Measurements from ENCODE around the gene ID3.
"Not testable (repeated sequence)": the region's sequence is repeated elsewhere in the genome, so short reads cannot be mapped to it uniquely, and the experiment has no call there.

Gene ID3

DNA sequence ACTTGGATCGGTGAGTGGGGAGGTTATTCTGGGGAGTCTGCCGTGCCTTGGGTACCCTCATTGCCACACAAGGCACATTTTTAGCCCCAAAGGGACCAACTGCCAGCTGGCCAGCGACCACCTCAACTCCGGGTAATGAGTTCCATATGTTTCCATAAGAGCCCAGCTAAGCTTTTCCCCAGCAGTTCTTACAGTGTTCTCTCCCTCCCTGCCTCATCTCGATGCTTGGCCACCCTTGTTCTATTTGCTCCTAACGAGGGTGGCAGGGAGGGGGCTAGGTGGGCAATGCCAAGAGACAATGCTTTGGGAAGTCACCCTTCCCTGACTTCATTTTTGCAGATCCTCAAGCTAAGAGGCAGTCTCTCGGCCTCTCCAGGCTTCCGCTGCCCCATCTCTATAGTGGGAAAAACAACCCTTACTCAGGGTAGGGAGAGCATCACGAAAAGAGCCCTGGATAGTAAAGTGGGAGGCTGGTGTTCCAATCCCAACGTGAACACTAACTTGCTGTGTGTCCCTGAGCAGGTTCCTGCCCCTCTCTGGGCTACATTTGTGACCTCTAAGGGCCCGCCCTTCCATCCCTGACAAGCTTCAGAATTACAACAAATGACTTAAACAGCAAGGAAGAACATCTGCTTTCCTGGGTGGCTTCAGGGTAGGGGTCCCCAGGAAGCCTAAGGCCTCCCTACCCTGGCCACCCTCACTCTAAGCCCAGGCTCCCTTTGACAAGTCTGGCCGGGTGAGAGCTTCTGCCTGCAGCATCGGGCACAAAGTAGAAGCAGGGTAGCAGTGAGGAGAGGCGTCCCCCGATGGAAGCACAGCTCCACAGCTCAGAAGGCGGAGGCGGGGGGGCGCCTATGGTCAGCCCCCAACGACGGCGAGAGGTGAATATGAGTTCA, 5.8 kb downstream of the ID3 start:
- H4K20me1 ChIP-seq: peaks cover 21% of the 10 kb centered on the region
- H3K4me3 ChIP-seq: peak overlapping the region; percentile 62
- TF ChIP-seq Cebpa-rat (IDR thresholded peaks at IDR 0.05): no peak
- peak overlapping the region; percentile 85 for H3K4me2 ChIP-seq
- H3K36me3 ChIP-seq: peaks cover 21% of the 10 kb centered on the region
- H3K9ac ChIP-seq: peak overlapping the region; percentile 88
- peak overlapping the region; percentile 99 for H3K27ac ChIP-seq
- no peaks in the 10 kb centered on the region for H3K9me3 ChIP-seq
- H3K4me1 ChIP-seq: peaks cover 82% of the 10 kb centered on the region
- H3K27me3 ChIP-seq: no peaks in the 10 kb centered on the region

GRCh38 chr1:23551849-23552248, 7.5 kb downstream of the ID3 start:
- peak overlapping the region; percentile 4 for H3K9ac ChIP-seq
- peaks cover 5% of the 10 kb centered on the region for H3K36me3 ChIP-seq
- H3K27me3 ChIP-seq: no peaks in the 10 kb centered on the region
- H3K9me3 ChIP-seq: no peaks in the 10 kb centered on the region
- TF ChIP-seq Cebpa-rat (IDR thresholded peaks at IDR 0.05): no peak
- H4K20me1 ChIP-seq: peaks cover 4% of the 10 kb centered on the region
- no peak overlapping the region for H3K4me3 ChIP-seq
- H3K4me1 ChIP-seq: peaks cover 93% of the 10 kb centered on the region
- peak overlapping the region; percentile 99; the same call in 1 of the 2 replicates for H3K27ac ChIP-seq
- peak overlapping the region; percentile 85 for H3K4me2 ChIP-seq

- peak overlapping the region; percentile 85 for H3K4me2 ChIP-seq
- H3K36me3 ChIP-seq: no peaks in the 10 kb centered on the region
- TF ChIP-seq Cebpa-rat (IDR thresholded peaks at IDR 0.05): no peak
- H3K27me3 ChIP-seq: no peaks in the 10 kb centered on the region
- H3K27ac ChIP-seq: peak overlapping the region; percentile 69
- peaks cover 96% of the 10 kb centered on the region for H3K4me1 ChIP-seq
- H3K9me3 ChIP-seq: no peaks in the 10 kb centered on the region
- no peaks in the 10 kb centered on the region for H4K20me1 ChIP-seq
- H3K9ac ChIP-seq: peak overlapping the region; percentile 12; the same call in 1 of the 2 replicates
- H3K4me3 ChIP-seq: no peak overlapping the region
These were observed 10.6 kb downstream of the ID3 start for GRCh38 chr1:23548704-23549143.

GRCh38 chr1:23546897-23547584, 12.3 kb downstream of the ID3 start:
- H3K4me1 ChIP-seq: peaks cover 91% of the 10 kb centered on the region

GRCh38 chr1:23545851-23546250, 13.4 kb downstream of the ID3 start:
- peak overlapping the region; percentile 61 for H3K27ac ChIP-seq
- no peaks in the 10 kb centered on the region for H3K27me3 ChIP-seq
- no peak for TF ChIP-seq Cebpa-rat (IDR thresholded peaks at IDR 0.05)
- no peak overlapping the region for H3K4me3 ChIP-seq
- H3K36me3 ChIP-seq: no peaks in the 10 kb centered on the region
- no peaks in the 10 kb centered on the region for H3K9me3 ChIP-seq
- peaks cover 79% of the 10 kb centered on the region for H3K4me1 ChIP-seq
- 0 out of 2 replicates have a peak overlapping the region, but pooled peaks have one; percentile 12 for H3K9ac ChIP-seq
- peak overlapping the region; percentile 67 for H3K4me2 ChIP-seq
- no peaks in the 10 kb centered on the region for H4K20me1 ChIP-seq

More at GRCh38 chr1:23546897-23547584, 12.3 kb downstream of the ID3 start:
- no peak overlapping the region for H3K4me3 ChIP-seq
- no peaks in the 10 kb centered on the region for H3K36me3 ChIP-seq
- H3K27me3 ChIP-seq: no peaks in the 10 kb centered on the region
- H3K27ac ChIP-seq: peak overlapping the region; percentile 27; the same call in 1 of the 2 replicates
- H3K4me2 ChIP-seq: peak overlapping the region; percentile 85
- H3K9me3 ChIP-seq: no peaks in the 10 kb centered on the region
- H4K20me1 ChIP-seq: no peaks in the 10 kb centered on the region
- no peak for TF ChIP-seq Cebpa-rat (IDR thresholded peaks at IDR 0.05)
- H3K9ac ChIP-seq: peak overlapping the region; percentile 30

DNA sequence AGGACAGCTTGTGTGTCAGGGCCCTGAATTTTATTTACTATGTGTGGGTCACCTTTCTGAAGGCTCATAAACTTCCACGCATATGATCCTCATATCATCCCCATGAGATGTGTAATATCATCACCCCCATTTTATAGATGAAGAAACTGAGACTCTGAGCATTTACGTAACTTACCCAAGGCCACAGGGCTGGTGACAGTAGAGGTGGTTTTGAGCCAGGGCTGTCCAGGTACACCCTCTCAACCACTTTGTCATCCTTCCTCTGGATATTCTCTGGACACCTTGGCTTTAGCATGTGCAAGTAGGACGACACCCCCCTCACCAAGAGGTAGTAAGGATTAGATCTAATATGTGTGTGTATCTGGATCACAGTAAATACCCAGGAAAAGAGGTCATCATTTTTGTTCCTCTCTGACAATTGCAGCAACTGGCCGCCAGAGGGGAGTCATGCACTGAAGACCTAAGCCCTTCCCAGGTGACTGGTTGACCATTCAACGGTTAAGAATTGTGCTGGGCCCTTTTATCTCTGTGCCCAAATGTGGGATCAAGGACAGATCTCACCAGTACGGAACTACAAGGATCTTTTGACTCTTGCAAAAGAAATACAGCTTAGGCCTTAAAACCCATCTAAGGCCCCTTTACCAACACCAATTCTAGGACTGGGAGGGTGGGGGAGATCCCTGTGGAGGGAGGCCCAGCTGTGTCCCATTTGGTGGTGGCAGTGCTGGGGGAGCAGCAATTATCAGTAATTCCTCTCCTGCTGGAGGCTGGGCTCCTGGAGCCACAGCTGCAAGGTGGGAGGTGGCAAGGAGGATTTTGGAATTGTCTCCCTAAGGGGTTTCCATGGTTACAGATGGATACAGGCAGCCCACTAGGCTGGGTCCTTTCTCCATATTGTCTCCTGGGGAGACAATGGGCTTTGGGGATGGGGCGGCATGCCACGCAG, 14.6 kb downstream of the ID3 start:
- peak overlapping the region; percentile 61 for H3K27ac ChIP-seq
- H3K9me3 ChIP-seq: no peaks in the 10 kb centered on the region
- peaks cover 75% of the 10 kb centered on the region for H3K4me1 ChIP-seq
- H3K36me3 ChIP-seq: no peaks in the 10 kb centered on the region
- no peak overlapping the region for H3K4me3 ChIP-seq
- peak overlapping the region; percentile 67 for H3K4me2 ChIP-seq
- no peaks in the 10 kb centered on the region for H3K27me3 ChIP-seq
- H4K20me1 ChIP-seq: no peaks in the 10 kb centered on the region
- TF ChIP-seq Cebpa-rat (IDR thresholded peaks at IDR 0.05): no peak
- no peak overlapping the region for H3K9ac ChIP-seq

- Histone ChIP-seq H3K36me3 (no peaks in the 10 kb centered on the region), H3K27me3 (no peaks in the 10 kb centered on the region), H4K20me1 (no peaks in the 10 kb centered on the region), H3K4me1 (peaks cover 74% of the 10 kb centered on the region), H3K9ac (0 out of 2 replicates have a peak overlapping the region, but pooled peaks have one; percentile 45), H3K4me3 (no peak overlapping the region), H3K4me2 (peak overlapping the region; percentile 40; the same call in 1 of the 2 replicates), H3K27ac (peak overlapping the region; percentile 46; the same call in 1 of the 2 replicates), H3K9me3 (no peaks in the 10 kb centered on the region)
- no peak for TF ChIP-seq Cebpa-rat (IDR thresholded peaks at IDR 0.05)
These were observed 15.4 kb downstream of the ID3 start for GRCh38 chr1:23543707-23544443.

GRCh38 chr1:23542940-23543339, 16.4 kb downstream of the ID3 start:
- not testable (repeated sequence) for H4K20me1 ChIP-seq, H3K9ac ChIP-seq, H3K4me3 ChIP-seq, H3K36me3 ChIP-seq, H3K27me3 ChIP-seq, H3K9me3 ChIP-seq
- H3K4me1 ChIP-seq: peaks cover 72% of the 10 kb centered on the region
- H3K27ac ChIP-seq: 0 out of 2 replicates have a peak overlapping the region, but pooled peaks have one; percentile 46
- peak overlapping the region; percentile 40 for H3K4me2 ChIP-seq
